Measurements from ENCODE around the gene ACTN1.
"Not testable (repeated sequence)": the region's sequence is repeated elsewhere in the genome, so short reads cannot be mapped to it uniquely, and the experiment has no call there.

The ACTN1 gene

GRCh38 chr14:68979021-68979721 lies at the start of gene ACTN1:
Gene ACTN1, minus strand, starts transcription at chr14:68979302. Its CDS starts 246 bp downstream, at chr14:68979056.
- no peak for DNase-seq (ENCODE audit: low read depth in 2 of 2, low spot score in 1 of 2)

- no peak for DNase-seq (ENCODE audit: low read depth in 2 of 2, low spot score in 1 of 2)
Measured at GRCh38 chr14:69027242-69027913, 48.3 kb upstream of the ACTN1 start.

GRCh38 chr14:69023035-69023434 lies 43.9 kb upstream of the ACTN1 start:
- no peak for DNase-seq (ENCODE audit: low read depth in 2 of 2, low spot score in 1 of 2)

GRCh38 chr14:69022093-69022492 lies 43.0 kb upstream of the ACTN1 start:
- not testable (repeated sequence) for DNase-seq (ENCODE audit: low read depth in 2 of 2, low spot score in 1 of 2)

GRCh38 chr14:69017706-69018105 lies 38.6 kb upstream of the ACTN1 start:
- DNase-seq (ENCODE audit: low read depth in 2 of 2, low spot score in 1 of 2): no peak

GRCh38 chr14:69014829-69015259 lies 35.7 kb upstream of the ACTN1 start:
- DNase-seq (ENCODE audit: low read depth in 2 of 2, low spot score in 1 of 2): no peak

- no peak for DNase-seq (ENCODE audit: low read depth in 2 of 2, low spot score in 1 of 2)
Measured at GRCh38 chr14:69013943-69014782, 35.1 kb upstream of the ACTN1 start.

- no peak for DNase-seq (ENCODE audit: low read depth in 2 of 2, low spot score in 1 of 2)
Measured at GRCh38 chr14:69012256-69012953, 33.3 kb upstream of the ACTN1 start.

GRCh38 chr14:69010648-69011047 lies 31.5 kb upstream of the ACTN1 start:
- no peak for DNase-seq (ENCODE audit: low read depth in 2 of 2, low spot score in 1 of 2)

- no peak for DNase-seq (ENCODE audit: low read depth in 2 of 2, low spot score in 1 of 2)
Measured at GRCh38 chr14:69008421-69008884, 29.4 kb upstream of the ACTN1 start.

GRCh38 chr14:69006346-69006745 lies 27.2 kb upstream of the ACTN1 start:
- no peak for DNase-seq (ENCODE audit: low read depth in 2 of 2, low spot score in 1 of 2)

- DNase-seq (ENCODE audit: low read depth in 2 of 2, low spot score in 1 of 2): no peak
Measured at GRCh38 chr14:69005432-69006148, 26.5 kb upstream of the ACTN1 start.

- no peak for DNase-seq (ENCODE audit: low read depth in 2 of 2, low spot score in 1 of 2)
Measured at GRCh38 chr14:69004731-69005431, 25.8 kb upstream of the ACTN1 start.

GRCh38 chr14:69003626-69004025 lies 24.5 kb upstream of the ACTN1 start:
- DNase-seq (ENCODE audit: low read depth in 2 of 2, low spot score in 1 of 2): no peak

GRCh38 chr14:69002069-69002468 lies 23.0 kb upstream of the ACTN1 start:
- DNase-seq (ENCODE audit: low read depth in 2 of 2, low spot score in 1 of 2): no peak

GRCh38 chr14:69001375-69001774 lies 22.3 kb upstream of the ACTN1 start:
- DNase-seq (ENCODE audit: low read depth in 2 of 2, low spot score in 1 of 2): no peak

GRCh38 chr14:68998062-68998461 lies 19.0 kb upstream of the ACTN1 start:
- no peak for DNase-seq (ENCODE audit: low read depth in 2 of 2, low spot score in 1 of 2)

GRCh38 chr14:68995731-68996130 lies 16.6 kb upstream of the ACTN1 start:
- DNase-seq (ENCODE audit: low read depth in 2 of 2, low spot score in 1 of 2): no peak

- DNase-seq (ENCODE audit: low read depth in 2 of 2, low spot score in 1 of 2): no peak
Measured at GRCh38 chr14:68994056-68994455, 15.0 kb upstream of the ACTN1 start.

- no peak for DNase-seq (ENCODE audit: low read depth in 2 of 2, low spot score in 1 of 2)
Measured at GRCh38 chr14:68987653-68988036, 8.5 kb upstream of the ACTN1 start.
